Measurements from ENCODE around the gene ALX1. TPM values are rescaled to one million over a fixed set of nuclear protein-coding genes. Genes with fewer than 3 reads are reported as not detected.

Gene ALX1
- total and polyA plus RNA-seq, 9 of the 15 experiments (the other 6 are each of a cell fraction or from before 2014, with no cell fraction given): 0.09 to 0.31 (median 0.11) TPM; not detected in 2

DNA sequence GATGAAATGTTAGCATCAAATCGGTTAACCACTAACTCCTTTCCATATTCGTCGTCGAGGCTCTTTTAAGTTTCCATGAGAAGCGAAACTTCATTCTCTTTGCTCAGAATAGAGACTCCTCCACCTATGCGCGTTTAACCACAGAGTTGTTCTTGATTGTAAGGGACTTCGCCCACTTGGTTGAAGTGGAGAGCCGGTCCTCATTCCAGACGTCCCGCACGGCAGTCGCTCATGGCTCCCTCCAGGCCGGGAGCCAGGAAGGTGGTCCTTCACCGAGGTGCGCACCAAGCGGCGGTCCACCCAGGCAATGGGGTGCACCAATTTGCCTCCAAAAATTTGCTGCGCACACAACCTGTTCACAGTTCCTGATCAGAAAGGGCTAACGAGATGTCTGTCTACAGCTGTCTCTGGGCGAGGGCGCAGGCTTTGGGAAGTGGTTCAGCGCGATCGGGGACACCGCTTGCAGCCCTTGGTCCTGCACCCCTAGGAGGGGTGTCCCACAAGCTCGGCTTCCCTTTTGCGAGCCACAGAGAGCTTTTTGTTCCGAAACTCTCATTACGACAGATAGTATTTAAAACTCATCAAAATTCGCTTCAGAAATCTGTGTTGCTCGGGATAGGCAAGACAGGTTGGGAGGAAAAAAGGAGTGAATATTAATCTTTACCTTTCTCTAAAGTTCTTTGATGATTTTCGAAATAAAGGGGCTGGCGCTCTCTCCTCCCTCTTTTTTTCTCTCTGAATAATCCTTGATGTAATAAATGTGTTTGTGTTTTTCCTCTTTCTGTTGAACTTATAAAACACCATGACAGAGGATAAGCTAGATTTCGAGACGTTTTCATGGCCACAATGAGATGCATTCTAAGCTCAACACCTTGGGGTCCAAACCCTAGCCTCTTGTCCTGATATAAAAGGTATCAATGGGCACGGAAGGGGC, 6.4 kb upstream of the ALX1 start (continued):
- TF ChIP-seq, protein P1, sequence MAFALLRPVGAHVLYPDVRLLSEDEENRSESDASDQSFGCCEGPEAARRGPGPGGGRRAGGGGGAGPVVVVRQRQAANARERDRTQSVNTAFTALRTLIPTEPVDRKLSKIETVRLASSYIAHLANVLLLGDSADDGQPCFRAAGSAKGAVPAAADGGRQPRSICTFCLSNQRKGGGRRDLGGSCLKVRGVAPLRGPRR (CRISPR knock-in tag; IDR thresholded peaks at IDR 0.05): no peak
- no peak for TF ChIP-seq SMARCA4 (IDR thresholded peaks at IDR 0.05)

GRCh38 chr12:85274315-85274651, 5.7 kb upstream of the ALX1 start:
- 2% methylated on average over 8 of the region's 8 CpGs for WGBS (ENCODE audit: insufficient coverage, low coverage, missing lambda C conversion rate)
- no peak overlapping the region for H3K9ac ChIP-seq (ENCODE audit: insufficient read depth in 1 of 2, low read depth in 2 of 2, low read length in 2 of 2)
- H3K36me3 ChIP-seq (ENCODE audit: control insufficient read depth, insufficient read depth, low read length): no peaks in the 10 kb centered on the region
- DNase-seq (ENCODE audit: extremely low read depth in 1 of 4, low spot score in 3 of 4) (no peak), ATAC-seq (no peak), FAIRE-seq (no peak)
- in situ Hi-C loops (cut with MboI): no loop called here
- H3K9me1 ChIP-seq (ENCODE audit: control insufficient read depth, insufficient read depth, low read length): no peaks in the 10 kb centered on the region
- no peak overlapping the region for H3K27ac ChIP-seq (ENCODE audit: extremely low read depth, low read depth, low read length)
- ChIA-PET POLR2A (no interaction called here), CTCF (ENCODE audit: low intra/inter-chr PET ratio) (no interaction called here)
- no peak overlapping the region for H2AFZ ChIP-seq (ENCODE audit: low read depth, low read length)
- H3K9me3 ChIP-seq (replicated peaks; ENCODE audit: control insufficient read depth, insufficient read depth, low read depth, low read length): no peaks in the 10 kb centered on the region
- H3K4me3 ChIP-seq: no peak overlapping the region
- H3K4me2 ChIP-seq (ENCODE audit: insufficient read depth, low read length): no peak overlapping the region
- intact Hi-C loops (cut with micrococcal nuclease): no loop called here
- BruUV-seq (replicated peaks): no TSS peak
- no peaks in the 10 kb centered on the region for H3K27me3 ChIP-seq (ENCODE audit: control insufficient read depth in 2 of 2, insufficient read depth in 2 of 2, low read length in 2 of 2)
- no peaks in the 10 kb centered on the region for H3K79me2 ChIP-seq (ENCODE audit: control insufficient read depth, insufficient read depth, low read length)
- no peaks in the 10 kb centered on the region for H3K4me1 ChIP-seq (replicated peaks in 1 of 2; ENCODE audit: control insufficient read depth in 2 of 2, insufficient read depth in 2 of 2, low read length in 2 of 2)
- H4K20me1 ChIP-seq (replicated peaks; ENCODE audit: control insufficient read depth, insufficient read depth, low read length): no peaks in the 10 kb centered on the region
- TF ChIP-seq, protein P2, sequence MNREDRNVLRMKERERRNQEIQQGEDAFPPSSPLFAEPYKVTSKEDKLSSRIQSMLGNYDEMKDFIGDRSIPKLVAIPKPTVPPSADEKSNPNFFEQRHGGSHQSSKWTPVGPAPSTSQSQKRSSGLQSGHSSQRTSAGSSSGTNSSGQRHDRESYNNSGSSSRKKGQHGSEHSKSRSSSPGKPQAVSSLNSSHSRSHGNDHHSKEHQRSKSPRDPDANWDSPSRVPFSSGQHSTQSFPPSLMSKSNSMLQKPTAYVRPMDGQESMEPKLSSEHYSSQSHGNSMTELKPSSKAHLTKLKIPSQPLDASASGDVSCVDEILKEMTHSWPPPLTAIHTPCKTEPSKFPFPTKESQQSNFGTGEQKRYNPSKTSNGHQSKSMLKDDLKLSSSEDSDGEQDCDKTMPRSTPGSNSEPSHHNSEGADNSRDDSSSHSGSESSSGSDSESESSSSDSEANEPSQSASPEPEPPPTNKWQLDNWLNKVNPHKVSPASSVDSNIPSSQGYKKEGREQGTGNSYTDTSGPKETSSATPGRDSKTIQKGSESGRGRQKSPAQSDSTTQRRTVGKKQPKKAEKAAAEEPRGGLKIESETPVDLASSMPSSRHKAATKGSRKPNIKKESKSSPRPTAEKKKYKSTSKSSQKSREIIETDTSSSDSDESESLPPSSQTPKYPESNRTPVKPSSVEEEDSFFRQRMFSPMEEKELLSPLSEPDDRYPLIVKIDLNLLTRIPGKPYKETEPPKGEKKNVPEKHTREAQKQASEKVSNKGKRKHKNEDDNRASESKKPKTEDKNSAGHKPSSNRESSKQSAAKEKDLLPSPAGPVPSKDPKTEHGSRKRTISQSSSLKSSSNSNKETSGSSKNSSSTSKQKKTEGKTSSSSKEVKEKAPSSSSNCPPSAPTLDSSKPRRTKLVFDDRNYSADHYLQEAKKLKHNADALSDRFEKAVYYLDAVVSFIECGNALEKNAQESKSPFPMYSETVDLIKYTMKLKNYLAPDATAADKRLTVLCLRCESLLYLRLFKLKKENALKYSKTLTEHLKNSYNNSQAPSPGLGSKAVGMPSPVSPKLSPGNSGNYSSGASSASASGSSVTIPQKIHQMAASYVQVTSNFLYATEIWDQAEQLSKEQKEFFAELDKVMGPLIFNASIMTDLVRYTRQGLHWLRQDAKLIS (CRISPR knock-in tag; IDR thresholded peaks at IDR 0.05): no peak
